Small intestine (tissue), 7 donors: ENCODE results near the gene MED12. TPM values are rescaled to one million over a fixed set of nuclear protein-coding genes. Genes with fewer than 3 reads are reported as not detected.
"Not testable (repeated sequence)": the region's sequence is repeated elsewhere in the genome, so short reads cannot be mapped to it uniquely, and the experiment has no call there.

Source experiments
- DNase-seq, 2 donors: peaks; one replicate each; pipeline versions ENCODE4 v3.0.0 to v3.0.0-alpha.2; 2013
- FAIRE-seq: peaks from 2 replicates; lab custom pipeline; 2012; peaks lifted over from hg19 to GRCh38; lab: Jason Lieb, UNC
- H3K27ac ChIP-seq, 3 donors: one replicate each; pipeline ENCODE4 v1.5.1; 2013; ENCODE audit warnings: low read length in 2 of 3, mild to moderate bottlenecking in 2 of 3, control low read depth in 1 of 3, inconsistent platforms in 1 of 3, low read depth in 1 of 3, moderate library complexity in 1 of 3
- H3K27me3 ChIP-seq, 3 donors: one replicate each; pipeline ENCODE4 v1.6.1; 2013; ENCODE audit warnings: low read length in 3 of 3, inconsistent platforms in 1 of 3; ENCODE audit not compliant: control insufficient read depth in 3 of 3, insufficient read depth in 3 of 3
- H3K36me3 ChIP-seq, 3 donors: one replicate each; pipeline ENCODE4 v1.6.1; 2013; ENCODE audit warnings: low read length in 3 of 3, inconsistent platforms in 1 of 3, low read depth in 1 of 3, mild to moderate bottlenecking in 1 of 3, moderate library complexity in 1 of 3; ENCODE audit not compliant: control insufficient read depth in 3 of 3, insufficient read depth in 2 of 3
- H3K4me1 ChIP-seq, 3 donors: one replicate each; pipeline ENCODE4 v1.6.1; 2013; ENCODE audit warnings: low read length in 2 of 3, inconsistent platforms in 1 of 3, low read depth in 1 of 3, mild to moderate bottlenecking in 1 of 3, moderate library complexity in 1 of 3; ENCODE audit not compliant: control insufficient read depth in 3 of 3, insufficient read depth in 2 of 3
- H3K4me3 ChIP-seq, 3 donors: one replicate each; pipeline ENCODE4 v1.5.1; 2013; ENCODE audit warnings: low read length in 3 of 3, control low read depth in 1 of 3, inconsistent platforms in 1 of 3, low read depth in 1 of 3, mild to moderate bottlenecking in 1 of 3, moderate library complexity in 1 of 3
- H3K9me3 ChIP-seq, 2 donors: one replicate each; pipeline ENCODE4 v1.6.1; 2013; ENCODE audit warnings: low read depth in 1 of 2, low read length in 1 of 2; ENCODE audit not compliant: control insufficient read depth in 2 of 2, insufficient read depth in 1 of 2
- WGBS, 3 donors: extraction: QIAGEN DNeasy Blood & Tissue Kit; methylation state at CpG; one replicate each; pipeline ENCODE4 v1.1.7; 2013; 5-methylcytosine and 5-hydroxymethylcytosine counted together
- polyA plus RNA-seq, 4 donors: library from polyadenylated mRNA; stranded (reverse) in 3 of 4; unstranded in 1 of 4; fragments of 200-250 nt in 3 of 4; fragments of 120-200 nt in 1 of 4; gene quantifications; one replicate each; pipeline versions ENCODE4 v1.2.1 to v1.2.3, GENCODE V29; 2013
- donor health status: healthy with polysubstance abuse.
- donor health status: control.
- donor health status: control.
- donor health status: Bipolar disorder and iron deficiency.
- donor health status: healthy.

MED12 gene
- polyA plus RNA-seq, 4 donors: 4.3 to 30.1 (median 9.0) TPM

DNA sequence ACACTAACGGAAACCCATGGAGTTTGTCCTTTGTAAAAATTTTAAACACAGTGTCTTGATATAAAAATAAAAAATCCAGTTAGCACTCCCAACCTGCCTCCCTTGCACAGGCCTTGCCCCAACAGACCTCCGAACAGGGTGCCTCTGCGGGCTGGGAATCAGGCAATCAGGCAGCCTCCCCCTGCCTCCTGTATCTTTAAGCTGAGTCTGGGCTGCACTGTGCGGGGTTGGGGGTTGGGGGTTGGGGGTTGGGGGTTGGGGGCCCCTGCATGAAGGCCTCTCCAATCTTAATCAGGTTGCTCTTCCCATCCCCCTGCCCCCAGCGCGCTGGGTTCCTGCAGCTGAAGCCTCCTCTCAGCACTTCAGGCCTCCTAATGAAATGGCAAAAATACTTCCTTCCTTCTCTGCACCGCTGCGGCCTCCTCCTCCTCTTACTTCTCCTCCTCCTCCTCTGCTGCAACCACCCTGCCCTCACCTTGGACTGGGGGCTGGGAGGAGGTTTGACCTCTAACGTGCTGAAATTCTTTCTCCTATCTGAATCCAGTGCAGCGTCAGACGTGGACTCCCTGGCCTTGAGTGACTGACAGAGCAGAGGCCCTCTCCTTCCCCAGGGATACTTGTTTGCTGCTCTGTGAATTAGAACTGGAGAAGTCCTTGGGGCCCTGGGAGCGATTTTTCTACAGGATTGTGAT is 52.9 kb downstream of the MED12 start:
- Histone ChIP-seq H3K4me1 (no peaks in the 10 kb centered on the region), H3K27ac (no peak overlapping the region), H3K36me3 (peaks cover 0 to 2% (median 0%) of the 10 kb centered on the region in 3 donors), H3K4me3 (no peak overlapping the region), H3K9me3 (no peaks in the 10 kb centered on the region), H3K27me3 (no peaks in the 10 kb centered on the region)
- WGBS, 3 donors: 56 to 72% (median 65%) methylated on average over 11 to 12 of the region's 12 CpGs
- DNase-seq (peak in 1 of 2 donors; percentile 39), FAIRE-seq (no peak)

DNA sequence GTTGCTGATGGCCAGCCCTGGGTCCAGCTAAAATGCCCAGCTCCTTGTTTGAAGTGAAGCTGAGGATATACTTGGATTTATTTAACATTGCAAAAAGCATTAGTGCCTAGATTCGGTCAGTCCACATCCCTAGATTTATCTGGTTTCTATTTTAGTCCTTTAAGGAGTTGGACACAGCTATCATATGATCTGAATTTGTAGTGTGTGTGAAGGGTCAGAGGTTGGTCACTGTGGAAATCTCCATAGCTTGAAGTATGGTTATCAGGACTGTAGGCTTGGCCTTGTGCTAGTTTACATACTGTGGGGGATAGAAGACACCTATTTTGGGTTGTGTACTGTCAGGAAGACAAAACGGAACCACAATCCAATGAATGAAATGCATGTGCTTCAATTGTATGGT is 55.0 kb downstream of the MED12 start:
- no peak for DNase-seq
- no peak overlapping the region for H3K27ac ChIP-seq
- H3K4me3 ChIP-seq: no peak overlapping the region
- FAIRE-seq: no peak
- no peaks in the 10 kb centered on the region for H3K9me3 ChIP-seq
- no peaks in the 10 kb centered on the region for H3K4me1 ChIP-seq
- 68 to 89% (median 89%) methylated on average over 2 of the region's 2 CpGs for WGBS, 3 donors
- H3K27me3 ChIP-seq: no peaks in the 10 kb centered on the region
- H3K36me3 ChIP-seq: no peaks in the 10 kb centered on the region

DNA sequence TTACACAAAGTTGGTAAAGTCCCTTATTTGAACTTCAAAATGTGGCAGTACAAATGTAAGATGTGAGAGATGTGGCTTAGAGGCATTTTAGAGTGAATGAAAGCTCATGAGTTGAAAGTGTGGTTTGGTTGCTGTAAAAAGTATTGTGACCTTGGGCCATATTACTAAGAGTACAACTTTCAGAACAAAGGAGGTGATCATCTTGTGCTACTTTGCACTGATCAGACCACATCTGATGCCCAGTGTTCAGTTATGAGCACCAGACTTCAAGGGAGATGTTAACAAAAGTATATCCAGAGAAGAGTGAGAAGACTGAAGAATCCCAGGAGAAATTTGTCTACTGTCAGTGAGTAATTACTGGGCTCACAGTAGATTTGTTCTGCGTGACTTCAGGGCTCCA is 56.4 kb downstream of the MED12 start:
- H3K36me3 ChIP-seq: no peaks in the 10 kb centered on the region
- H3K4me1 ChIP-seq: no peaks in the 10 kb centered on the region
- DNase-seq (no peak), FAIRE-seq (no peak)
- H3K27ac ChIP-seq: no peak overlapping the region
- WGBS, 3 donors: 79 to 100% (median 82%) methylated on average over 1 of the region's 1 CpG
- H3K4me3 ChIP-seq: no peak overlapping the region
- no peaks in the 10 kb centered on the region for H3K27me3 ChIP-seq
- H3K9me3 ChIP-seq: no peaks in the 10 kb centered on the region

DNA sequence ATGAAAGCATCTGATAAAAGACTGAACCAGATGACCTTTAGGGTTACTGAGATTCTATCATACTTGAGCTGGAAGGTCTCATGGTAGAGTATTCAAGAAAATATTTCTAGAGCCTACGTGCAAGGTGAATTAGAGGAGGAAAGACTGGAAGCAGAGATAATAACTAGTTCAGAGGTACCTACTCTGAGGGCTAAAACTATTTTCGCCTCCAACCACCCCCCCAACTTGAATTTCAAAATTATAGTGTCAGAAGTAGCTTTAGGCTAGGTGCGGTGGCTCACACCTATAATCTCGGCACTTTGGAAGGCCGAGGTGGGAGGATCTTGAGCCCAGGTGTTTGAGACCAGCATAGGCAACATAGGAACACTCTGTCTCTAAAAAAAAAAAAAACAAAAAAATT is 57.1 kb downstream of the MED12 start:
- Histone ChIP-seq H3K4me3 (no peak overlapping the region), H3K27me3 (no peaks in the 10 kb centered on the region), H3K36me3 (no peaks in the 10 kb centered on the region), H3K9me3 (no peaks in the 10 kb centered on the region), H3K4me1 (no peaks in the 10 kb centered on the region), H3K27ac (no peak overlapping the region)
- no peak for FAIRE-seq
- 86 to 95% (median 87%) methylated on average over 5 of the region's 5 CpGs for WGBS, 3 donors
- DNase-seq: no peak

DNA sequence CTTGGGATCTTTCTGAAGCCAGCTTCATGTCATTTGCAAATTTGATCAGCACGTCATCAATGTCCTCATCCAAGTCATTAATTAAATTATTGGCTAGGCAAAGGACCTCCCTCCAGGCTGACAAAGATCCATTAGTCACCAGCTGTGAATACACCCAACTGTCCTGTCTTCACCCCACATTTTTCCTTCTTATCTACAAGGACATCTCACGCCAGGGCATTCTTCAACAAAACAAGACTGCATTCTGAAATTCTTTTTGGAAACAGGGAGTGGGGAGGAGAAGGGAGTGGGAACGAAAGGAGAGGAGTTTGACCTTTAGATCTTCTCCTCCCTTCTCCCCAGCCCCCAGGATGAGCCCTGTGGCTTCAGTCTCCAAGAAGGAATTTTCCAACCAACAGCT is 58.9 kb downstream of the MED12 start:
- H3K36me3 ChIP-seq: no peaks in the 10 kb centered on the region
- 49 to 66% (median 58%) methylated on average over 3 of the region's 3 CpGs for WGBS, 3 donors
- no peaks in the 10 kb centered on the region for H3K9me3 ChIP-seq
- no peak overlapping the region for H3K27ac ChIP-seq
- H3K4me3 ChIP-seq: no peak overlapping the region
- DNase-seq (no peak), FAIRE-seq (no peak)
- peaks cover 0 to 6% (median 0%) of the 10 kb centered on the region in 3 donors for H3K4me1 ChIP-seq
- no peaks in the 10 kb centered on the region for H3K27me3 ChIP-seq

DNA sequence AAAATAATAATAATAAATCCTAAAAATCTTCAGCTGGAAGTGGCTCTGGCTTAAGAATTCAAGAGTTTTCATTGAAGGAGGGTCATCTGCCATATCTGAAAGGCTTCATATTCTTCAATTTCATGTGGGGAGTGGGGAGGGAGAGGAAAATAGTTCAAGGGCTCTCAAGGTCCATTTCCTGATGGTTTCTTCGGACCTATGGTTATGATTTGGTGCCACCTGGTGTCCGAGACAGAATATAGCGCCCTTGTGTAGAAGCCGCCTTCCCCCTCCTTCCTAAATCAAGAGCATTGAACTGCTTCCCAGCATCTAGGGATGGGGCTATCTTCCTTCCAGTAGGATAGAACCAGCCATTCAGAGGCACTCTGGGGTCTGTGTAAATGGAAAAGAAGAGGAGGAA is 60.5 kb downstream of the MED12 start:
- Histone ChIP-seq H3K4me3 (no peak overlapping the region), H3K9me3 (no peaks in the 10 kb centered on the region), H3K4me1 (peaks cover 0 to 22% (median 0%) of the 10 kb centered on the region in 3 donors), H3K27ac (no peak overlapping the region), H3K27me3 (no peaks in the 10 kb centered on the region), H3K36me3 (no peaks in the 10 kb centered on the region)
- FAIRE-seq (no peak), DNase-seq (peak; percentile 66 to 67)
- 0 to 1% (median 1%) methylated on average over 4 of the region's 4 CpGs for WGBS, 3 donors

DNA sequence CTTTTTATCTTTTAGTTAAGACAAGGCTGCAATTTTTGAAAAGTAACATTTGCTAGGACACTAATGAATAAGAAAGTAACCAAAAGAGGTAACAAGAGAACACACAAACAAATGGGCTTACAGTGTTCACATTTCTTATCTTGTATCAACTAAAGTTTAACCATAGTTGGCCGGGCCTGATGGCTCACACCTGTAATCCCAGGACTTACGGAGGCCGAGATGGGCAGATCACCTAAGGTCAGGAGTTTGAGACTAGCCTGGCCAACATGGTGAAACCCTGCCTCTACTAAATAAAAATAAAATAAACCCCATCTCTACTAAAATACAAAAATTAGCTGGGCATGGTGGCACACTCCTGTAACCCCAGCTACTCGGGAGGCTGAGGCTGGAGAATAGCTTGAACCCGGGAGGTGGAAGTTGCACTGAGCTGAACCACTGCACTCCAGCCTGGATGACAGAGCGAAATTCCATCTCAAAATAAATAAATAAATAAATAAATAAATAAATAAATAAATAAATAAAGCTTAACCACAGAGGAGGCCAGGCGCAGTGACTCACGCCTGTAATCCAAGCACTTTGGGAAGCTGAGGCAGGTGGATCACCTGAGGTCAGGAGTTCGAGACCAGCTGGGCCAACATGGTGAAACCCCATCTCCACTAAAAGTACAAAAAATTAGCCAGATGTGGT is 62.3 kb downstream of the MED12 start:
- WGBS, 3 donors: 65 to 81% (median 67%) methylated on average over 9 of the region's 9 CpGs
- not testable (repeated sequence) for H3K4me3 ChIP-seq, H3K9me3 ChIP-seq, H3K27me3 ChIP-seq, H3K36me3 ChIP-seq, FAIRE-seq, DNase-seq
- H3K4me1 ChIP-seq: peaks cover 0 to 31% (median 0%) of the 10 kb centered on the region in 3 donors
- peak overlapping the region in 1 of 3 donors; percentile 93 for H3K27ac ChIP-seq

DNA sequence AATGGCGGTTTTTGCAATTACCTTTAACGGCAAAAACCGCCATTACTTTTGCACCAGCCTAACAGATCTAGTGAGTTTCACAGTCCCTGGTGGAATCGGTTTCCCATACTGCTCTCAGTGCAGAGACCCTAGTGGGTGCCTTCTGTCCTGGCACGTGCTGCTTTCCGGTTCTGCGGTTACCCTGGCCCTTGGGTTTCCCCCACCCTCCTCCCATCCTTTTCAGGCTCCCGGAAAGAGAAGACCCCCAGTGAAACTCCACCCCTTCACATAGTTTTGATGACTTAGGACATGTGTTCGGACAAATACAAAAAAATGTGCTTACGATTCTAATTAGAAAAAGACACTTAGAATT is 63.1 kb downstream of the MED12 start:
- peak overlapping the region in 2 of 3 donors; percentile 93 for H3K27ac ChIP-seq
- H3K4me3 ChIP-seq: peak overlapping the region; percentile 29 to 53 (median 36)
- no peaks in the 10 kb centered on the region for H3K36me3 ChIP-seq
- no peaks in the 10 kb centered on the region for H3K9me3 ChIP-seq
- peaks cover 0 to 31% (median 0%) of the 10 kb centered on the region in 3 donors for H3K4me1 ChIP-seq
- FAIRE-seq (no peak), DNase-seq (no peak)
- no peaks in the 10 kb centered on the region for H3K27me3 ChIP-seq
- 8 to 40% (median 35%) methylated on average over 10 of the region's 10 CpGs for WGBS, 3 donors
